Panc1 (cell line): ENCODE results near the gene RARB.

Experiments
- CTCF ChIP-seq: fragments of 450-650 bp; IDR thresholded peaks from 2 replicates; pipeline ENCODE4 v1.5.1; 2017; ENCODE audit warnings: mild to moderate bottlenecking
- POLR2AphosphoS5 ChIP-seq: IDR thresholded peaks from 2 replicates; pipeline ENCODE4 v1.6.1; 2012; ENCODE audit warnings: mild to moderate bottlenecking, low read depth, low read length, moderate library complexity
- REST ChIP-seq, 2 experiments: IDR thresholded peaks; 2 replicates each; pipeline ENCODE4 v1.6.1; 2011 to 2012; ENCODE audit warnings: low read depth in 2 of 2, control low read depth in 1 of 2, low read length in 1 of 2, mild to moderate bottlenecking in 1 of 2, moderate library complexity in 1 of 2; ENCODE audit not compliant: insufficient read depth in 1 of 2

- TF ChIP-seq CTCF = no peak
- TF ChIP-seq REST (IDR thresholded peaks at IDR 0.05; ENCODE audit: insufficient read depth in 1 of 2, low read depth in 2 of 2, low read length in 1 of 2) = no peak
- TF ChIP-seq POLR2AphosphoS5 = no peak
Observed at GRCh38 chr3:25513642-25514266, 85.7 kb downstream of the RARB start.
